Mammary epithelial cell (primary cell): ENCODE measurements around the gene ATP11A.

Source experiments
- CTCF ChIP-seq, 2 donors: IDR thresholded peaks in 1 of 2; conservative IDR thresholded peaks in 1 of 2; 2 replicates each; pipeline ENCODE4 v1.5.1; 2011 to 2012; ENCODE audit warnings: inconsistent platforms in 2 of 2, low read length in 2 of 2, mild to moderate bottlenecking in 2 of 2, control low read depth in 1 of 2, low read depth in 1 of 2; ENCODE audit not compliant: insufficient read depth in 1 of 2; ENCODE audit errors: extremely low read depth in 1 of 2
- EZH2 ChIP-seq: IDR thresholded peaks from 2 replicates; pipeline ENCODE4 v1.6.1; 2012; ENCODE audit warnings: low read length, inconsistent platforms, borderline replicate concordance

GRCh38 chr13:112722433-112723263 is 32.8 kb downstream of the ATP11A start:
- TF ChIP-seq EZH2 (no peak), CTCF (conservative IDR thresholded peaks at IDR 0.05 in 1 of 2, IDR thresholded peaks at IDR 0.05 in 1 of 2; ENCODE audit: extremely low read depth in 1 of 2, insufficient read depth in 1 of 2, low read depth in 1 of 2, low read length in 2 of 2) (no peak)
